Upper lobe of right lung (tissue), 1 donor: ENCODE results near the gene KRT6C. TPM values are rescaled to one million over a fixed set of nuclear protein-coding genes. Genes with fewer than 3 reads are reported as not detected.

ENCODE experiments used
- ATAC-seq: fragments of 200-7000 bp; cut with Tn5 transposase; one replicate; pipeline ENCODE4 v1.9.1; 2020; ENCODE audit warnings: mild to moderate bottlenecking, moderate library complexity
- DNase-seq: peaks from one replicate; pipeline ENCODE4 v3.0.0-alpha.2; 2020
- H3K27ac ChIP-seq: fragments of 200-600 bp; one replicate; pipeline ENCODE4 v1.8.0; 2022
- H3K27me3 ChIP-seq: fragments of 200-600 bp; one replicate; pipeline ENCODE4 v1.8.0; 2022; ENCODE audit warnings: mild to moderate bottlenecking
- H3K36me3 ChIP-seq: fragments of 200-600 bp; one replicate; pipeline ENCODE4 v1.8.0; 2022
- H3K4me1 ChIP-seq: fragments of 200-600 bp; one replicate; pipeline ENCODE4 v1.8.0; 2022
- H3K4me3 ChIP-seq: fragments of 200-600 bp; one replicate; pipeline ENCODE4 v1.8.0; 2022; ENCODE audit warnings: mild to moderate bottlenecking
- H3K9me3 ChIP-seq: fragments of 200-600 bp; one replicate; pipeline ENCODE4 v1.8.0; 2022
- CTCF ChIP-seq: fragments of 200-600 bp; IDR thresholded peaks from one replicate; pipeline ENCODE4 v1.8.0; 2022; ENCODE audit warnings: antibody characterized with exemption
- intact Hi-C: fragments of 100-400 bp; cut with DNase I; formaldehyde crosslinking; loops from one replicate; pipeline ENCODE4 v1.11.0; 2022
- total RNA-seq: library from RNA; stranded (reverse); fragmentation: NEBNext Ultra II Directional; extraction: Animal tissue kit (Norgen Biotek cat#: 25700); gene quantifications from one replicate; pipeline ENCODE4 v1.2.1, GENCODE V29; 2021
- donor health status: DM: no; HTN: yes; CAD: no; lungs with severe emphysema.

KRT6C gene
- total RNA-seq, 1 donor from 2014 or later = not detected

- no peak within 1 kb of the TSS for H3K4me3 ChIP-seq
- TF ChIP-seq CTCF = no peak
- no peaks in the 10 kb centered on the region for H3K4me1 ChIP-seq
- DNase-seq = no peak
- no peak within 1 kb of the TSS for H3K27ac ChIP-seq
- no peaks in the 10 kb centered on the region for H3K36me3 ChIP-seq
- peaks cover 19% of the 10 kb centered on the region for H3K27me3 ChIP-seq
- no peaks in the 10 kb centered on the region for H3K9me3 ChIP-seq
- ATAC-seq = no peak
- intact Hi-C loops = no loop called here
Measured at GRCh38 chr12:52434081-52434733, 39.4 kb downstream of the KRT6C start, which contains the start of gene KRT75. KRT75 (minus strand) TSS chr12:52434371; CDS start chr12:52434304, 67 bp downstream.

GRCh38 chr12:52433501-52434080 lies 40.0 kb downstream of the KRT6C start:
- Histone ChIP-seq H3K27ac (no peak overlapping the region), H3K4me3 (no peak overlapping the region), H3K9me3 (no peaks in the 10 kb centered on the region), H3K4me1 (no peaks in the 10 kb centered on the region), H3K27me3 (peaks cover 19% of the 10 kb centered on the region), H3K36me3 (no peaks in the 10 kb centered on the region)
- no peak for TF ChIP-seq CTCF
- DNase-seq (no peak), ATAC-seq (no peak)
- intact Hi-C loops = no loop called here

GRCh38 chr12:52432559-52433207 lies 40.9 kb downstream of the KRT6C start:
- Histone ChIP-seq H3K27me3 (peaks cover 19% of the 10 kb centered on the region), H3K4me3 (no peak overlapping the region), H3K4me1 (no peaks in the 10 kb centered on the region), H3K27ac (no peak overlapping the region), H3K36me3 (no peaks in the 10 kb centered on the region), H3K9me3 (no peaks in the 10 kb centered on the region)
- ATAC-seq = no peak
- intact Hi-C loops = no loop called here
- no peak for DNase-seq
- no peak for TF ChIP-seq CTCF

GRCh38 chr12:52428121-52428520 lies 45.5 kb downstream of the KRT6C start:
- ATAC-seq = no peak
- Histone ChIP-seq H3K27ac (no peak overlapping the region), H3K4me1 (no peaks in the 10 kb centered on the region), H3K27me3 (peaks cover 14% of the 10 kb centered on the region), H3K9me3 (no peaks in the 10 kb centered on the region), H3K4me3 (no peak overlapping the region), H3K36me3 (no peaks in the 10 kb centered on the region)
- no peak for DNase-seq
- intact Hi-C loops = no loop called here
- no peak for TF ChIP-seq CTCF

GRCh38 chr12:52427083-52427482 lies 46.5 kb downstream of the KRT6C start:
- Histone ChIP-seq H3K4me1 (no peaks in the 10 kb centered on the region), H3K4me3 (no peak overlapping the region), H3K36me3 (no peaks in the 10 kb centered on the region), H3K27ac (no peak overlapping the region), H3K9me3 (no peaks in the 10 kb centered on the region), H3K27me3 (peaks cover 4% of the 10 kb centered on the region)
- DNase-seq = no peak
- intact Hi-C loops = no loop called here
- TF ChIP-seq CTCF = no peak
- ATAC-seq = no peak
